K562 (cell line): Measurements from ENCODE around the gene LBP.

Experiments
- CHD2 ChIP-seq: IDR thresholded peaks from 2 replicates; pipeline ENCODE4 v1.6.1; 2011; ENCODE audit warnings: low read depth, low read length
- CTCF ChIP-seq, 3 experiments: IDR thresholded peaks in 2 of 3; conservative IDR thresholded peaks in 1 of 3; 2 replicates each; pipeline ENCODE4 v1.5.1; 2011 to 2012; ENCODE audit warnings: low read length in 3 of 3, mild to moderate bottlenecking in 3 of 3, control low read depth in 2 of 3, improper control_type of control experiment in 1 of 3, inconsistent platforms in 1 of 3, low read depth in 1 of 3, mixed read lengths in 1 of 3, moderate library complexity in 1 of 3; ENCODE audit not compliant: insufficient read depth in 2 of 3
- EP300 ChIP-seq: IDR thresholded peaks from 2 replicates; pipeline ENCODE4 v1.6.1; 2012; ENCODE audit warnings: low read length, improper control_type of control experiment
- FOXP1 ChIP-seq: sonication (generic); formaldehyde crosslinking; IDR thresholded peaks from 2 replicates; pipeline ENCODE4 v1.8.0; 2022; ENCODE audit warnings: mild to moderate bottlenecking, missing genetic modification reagents
- HNRNPH1 ChIP-seq: fragments of 200-400 bp; formaldehyde crosslinking; optimal IDR thresholded peaks from 2 replicates; pipeline ENCODE3; 2017; ENCODE audit warnings: low read depth, mild to moderate bottlenecking, low read length, moderate library complexity
- KDM1A ChIP-seq, 2 experiments: fragments of 450-650 bp; IDR thresholded peaks; 2 replicates each; pipeline ENCODE4 v1.6.1; 2016; ENCODE audit warnings: mild to moderate bottlenecking in 2 of 2
- MAZ ChIP-seq, 2 experiments: fragments of 450-650 bp in 1 of 2; sonication (generic) in 1 of 2; formaldehyde crosslinking; IDR thresholded peaks in 1 of 2; conservative IDR thresholded peaks in 1 of 2; 2 replicates each; pipeline versions ENCODE4 v1.4.0 to v1.5.0; 2020; ENCODE audit warnings: mild to moderate bottlenecking in 1 of 2, missing genetic modification reagents in 1 of 2
- MXI1 ChIP-seq: IDR thresholded peaks from 2 replicates; pipeline ENCODE4 v1.6.1; 2011; ENCODE audit warnings: low read depth, mild to moderate bottlenecking, improper control_type of control experiment, low read length
- PML ChIP-seq: IDR thresholded peaks from 2 replicates; pipeline ENCODE4 v1.6.1; 2012; ENCODE audit warnings: low read length, inconsistent platforms
- RCOR1 ChIP-seq, 2 experiments: IDR thresholded peaks; 2 replicates each; pipeline ENCODE4 v1.6.1; 2012; ENCODE audit warnings: low read depth in 2 of 2, low read length in 2 of 2, borderline replicate concordance in 1 of 2, improper control_type of control experiment in 1 of 2
- SNIP1 ChIP-seq: fragments of 450-650 bp; IDR thresholded peaks from 2 replicates; pipeline ENCODE4 v1.7.1; 2017; ENCODE audit warnings: low read depth, mild to moderate bottlenecking
- ZNF165 ChIP-seq: fragments of 250-450 bp; sonication (Bioruptor Pico); IDR thresholded peaks from 2 replicates; pipeline ENCODE4 v1.4.0; 2020; ENCODE audit warnings: borderline replicate concordance
- ZNF274 ChIP-seq: IDR thresholded peaks from 2 replicates; pipeline ENCODE4 v1.6.1; 2011; ENCODE audit warnings: low read depth, mild to moderate bottlenecking, low read length, moderate library complexity, borderline replicate concordance

DNA sequence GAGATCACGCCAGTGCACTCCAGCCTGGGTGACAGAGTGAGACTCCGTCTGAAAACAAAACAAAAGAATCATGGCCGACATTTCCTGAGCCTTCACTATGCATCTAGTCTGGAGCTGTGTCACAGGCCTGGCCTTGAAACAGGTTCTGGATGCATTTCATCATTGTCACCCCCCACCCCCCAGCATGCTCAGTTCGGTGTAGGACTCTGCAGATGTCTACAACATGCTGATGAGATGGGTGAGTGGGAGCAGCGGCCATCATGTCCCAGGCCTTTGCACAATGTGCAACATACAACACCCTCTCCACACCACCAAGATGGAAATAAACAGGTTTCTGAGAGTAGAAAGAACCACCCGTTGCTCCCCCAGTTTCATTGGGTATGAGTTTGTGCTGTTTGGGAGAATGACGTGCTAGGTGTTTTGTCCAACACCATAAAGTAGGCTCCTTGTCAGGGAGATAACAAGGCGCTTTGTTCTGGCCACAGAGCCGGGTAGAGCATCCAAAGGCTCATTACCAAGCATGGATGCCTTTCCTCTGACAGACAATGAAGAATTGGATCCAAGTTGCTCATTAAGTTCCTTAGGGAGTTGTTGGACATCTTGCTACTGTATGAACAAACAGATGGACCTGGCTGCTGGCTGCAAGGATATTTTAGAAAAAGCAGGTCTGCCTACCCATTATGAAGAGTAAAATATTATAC is 66.7 kb downstream of the LBP start:
- TF ChIP-seq PML (no peak), EP300 (no peak), MXI1 (no peak), ZNF165 (CRISPR knock-in tag) (no peak), CHD2 (no peak), CTCF (IDR thresholded peaks at IDR 0.05 in 2 of 3, conservative IDR thresholded peaks at IDR 0.05 in 1 of 3; ENCODE audit: insufficient read depth in 2 of 3, low read depth in 1 of 3, low read length in 3 of 3) (no peak), SNIP1 (no peak), KDM1A (IDR thresholded peaks at IDR 0.05) (no peak), MAZ (CRISPR knock-in tag; conservative IDR thresholded peaks at IDR 0.05 in 1 of 2, IDR thresholded peaks at IDR 0.05 in 1 of 2) (no peak), RCOR1 (IDR thresholded peaks at IDR 0.05; ENCODE audit: borderline replicate concordance in 1 of 2, low read depth in 2 of 2, low read length in 2 of 2) (no peak), ZNF274 (no peak), HNRNPH1 (no peak), FOXP1 (CRISPR knock-in tag) (no peak)
